Transverse colon (tissue), 4 donors: ENCODE results near the gene EVA1C.

Source experiments
- CTCF ChIP-seq, 5 experiments: fragments of 200-600 bp in 3 of 5; fragments of 450-650 bp in 2 of 5; sonication (generic) in 3 of 5; IDR thresholded peaks; 1 replicate in 2 of 5; 2 replicates in 3 of 5; pipeline ENCODE4 v1.5.1; 2016 to 2017; ENCODE audit warnings: antibody characterized with exemption in 5 of 5, inconsistent platforms in 3 of 5, mild to moderate bottlenecking in 2 of 5, moderate library complexity in 1 of 5
- POLR2AphosphoS5 ChIP-seq, 3 donors: sonication (generic); formaldehyde crosslinking; IDR thresholded peaks; one replicate each; pipeline ENCODE4 v1.6.1; 2016; ENCODE audit warnings: antibody characterized with exemption in 3 of 3

GRCh38 chr21:32559006-32559610 is 146.6 kb downstream of the EVA1C start:
- no peak for TF ChIP-seq CTCF (IDR thresholded peaks at IDR 0.05)
- no peak for TF ChIP-seq POLR2AphosphoS5 (IDR thresholded peaks at IDR 0.05)
